Choroid plexus epithelial cell (primary cell): Measurements from ENCODE around the gene GMDS.

ENCODE experiments used
- DNase-seq: peaks from one replicate; pipeline ENCODE4 v3.0.0-alpha.2; 2010; ENCODE audit warnings: low read depth
- H3K4me3 ChIP-seq: 2 replicates; pipeline ENCODE4 v1.5.1; 2011; ENCODE audit warnings: low read depth, mild to moderate bottlenecking, control low read depth, low read length, moderate library complexity
- TF ChIP-seq, protein P1 (sequence below): conservative IDR thresholded peaks from 2 replicates; pipeline ENCODE4 v1.5.1; 2011; ENCODE audit warnings: low read depth, mild to moderate bottlenecking, control low read depth, inconsistent platforms, low read length, moderate library complexity

Gene GMDS

DNA sequence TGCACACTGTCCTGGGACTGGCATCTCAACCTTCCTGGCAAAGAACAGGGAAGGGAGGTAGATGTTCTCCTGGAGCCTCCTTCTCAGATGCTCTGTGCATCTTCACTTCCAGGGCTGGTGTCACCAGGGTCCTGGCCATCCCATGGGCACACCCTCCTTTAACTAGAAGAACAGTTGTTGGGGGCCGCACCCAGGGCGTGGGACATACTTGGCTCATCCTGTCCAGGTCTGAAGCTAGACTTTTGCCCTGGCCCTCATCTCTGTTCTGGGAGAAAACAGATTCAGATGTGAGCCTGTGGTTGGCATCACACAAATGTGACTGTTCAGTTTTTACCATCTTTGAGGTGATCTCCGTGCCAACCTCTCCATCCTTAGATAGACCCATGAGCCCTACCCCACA, 594.0 kb downstream of the GMDS start:
- TF ChIP-seq, protein P1, sequence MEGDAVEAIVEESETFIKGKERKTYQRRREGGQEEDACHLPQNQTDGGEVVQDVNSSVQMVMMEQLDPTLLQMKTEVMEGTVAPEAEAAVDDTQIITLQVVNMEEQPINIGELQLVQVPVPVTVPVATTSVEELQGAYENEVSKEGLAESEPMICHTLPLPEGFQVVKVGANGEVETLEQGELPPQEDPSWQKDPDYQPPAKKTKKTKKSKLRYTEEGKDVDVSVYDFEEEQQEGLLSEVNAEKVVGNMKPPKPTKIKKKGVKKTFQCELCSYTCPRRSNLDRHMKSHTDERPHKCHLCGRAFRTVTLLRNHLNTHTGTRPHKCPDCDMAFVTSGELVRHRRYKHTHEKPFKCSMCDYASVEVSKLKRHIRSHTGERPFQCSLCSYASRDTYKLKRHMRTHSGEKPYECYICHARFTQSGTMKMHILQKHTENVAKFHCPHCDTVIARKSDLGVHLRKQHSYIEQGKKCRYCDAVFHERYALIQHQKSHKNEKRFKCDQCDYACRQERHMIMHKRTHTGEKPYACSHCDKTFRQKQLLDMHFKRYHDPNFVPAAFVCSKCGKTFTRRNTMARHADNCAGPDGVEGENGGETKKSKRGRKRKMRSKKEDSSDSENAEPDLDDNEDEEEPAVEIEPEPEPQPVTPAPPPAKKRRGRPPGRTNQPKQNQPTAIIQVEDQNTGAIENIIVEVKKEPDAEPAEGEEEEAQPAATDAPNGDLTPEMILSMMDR: no peak
- no peak overlapping the region for H3K4me3 ChIP-seq
- DNase-seq: no peak

DNA sequence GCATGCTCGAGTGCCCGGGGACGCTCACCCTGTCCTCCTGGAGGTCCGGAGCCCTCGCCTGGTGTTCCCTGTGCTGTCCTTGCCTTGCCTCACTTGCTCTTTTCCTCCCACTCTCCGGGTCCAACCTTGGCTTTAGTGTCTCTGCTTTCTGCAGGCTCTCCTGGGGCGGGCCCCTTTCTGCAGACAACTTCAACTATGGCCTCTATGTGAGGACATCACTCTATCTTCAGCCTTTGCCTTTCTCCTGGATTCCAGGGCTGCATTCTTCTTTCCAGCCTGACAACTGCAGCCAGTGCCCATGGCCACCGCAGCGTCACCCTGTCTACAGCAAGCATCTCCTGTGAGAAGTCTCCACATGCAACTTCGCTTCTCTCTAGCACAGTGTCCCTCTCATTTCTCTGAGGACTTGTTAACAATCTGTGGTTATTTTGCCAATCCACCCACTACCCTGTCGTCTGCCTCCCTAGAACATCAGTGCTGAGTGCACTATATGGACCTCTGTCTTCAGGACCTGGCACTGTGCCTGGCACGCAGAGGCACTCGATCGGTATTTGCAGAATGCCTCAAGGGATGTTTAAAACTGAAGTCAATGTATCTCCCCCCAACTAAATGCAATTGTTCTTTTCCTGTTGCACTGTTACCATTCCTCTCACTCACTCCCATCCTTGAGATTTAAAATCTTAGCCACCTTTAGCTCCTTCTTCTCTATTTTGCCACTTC, 599.8 kb downstream of the GMDS start:
- TF ChIP-seq, protein P1: no peak
- H3K4me3 ChIP-seq: no peak overlapping the region
- DNase-seq: no peak

DNA sequence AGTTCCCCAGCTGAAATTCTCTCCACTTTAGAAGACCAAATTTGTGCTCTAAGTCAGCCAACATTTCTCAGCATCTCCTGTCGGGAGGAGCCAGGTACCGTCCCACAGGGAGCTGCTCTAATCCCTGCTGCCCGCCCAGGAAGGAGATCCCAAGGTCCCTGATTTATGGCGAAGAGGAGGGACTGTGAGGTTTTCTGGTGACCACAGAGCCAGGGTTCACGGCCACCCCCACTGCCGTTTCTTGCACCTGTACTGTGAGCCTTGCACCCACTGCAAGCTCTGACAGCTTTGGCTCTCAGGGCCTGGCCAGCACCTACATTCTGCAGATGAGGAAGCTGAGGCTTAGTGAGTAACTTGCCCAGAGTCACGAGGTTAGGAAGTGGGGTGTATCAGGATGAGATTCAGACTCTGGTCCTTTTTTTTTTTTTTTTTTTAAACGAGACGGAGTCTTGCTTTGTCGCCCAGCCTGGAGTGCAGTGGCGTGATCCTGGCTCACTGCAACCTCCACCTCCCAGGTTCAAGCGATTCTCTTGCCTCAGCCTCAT, 600.8 kb downstream of the GMDS start:
- DNase-seq: no peak
- TF ChIP-seq, protein P1: no peak
- H3K4me3 ChIP-seq: no peak overlapping the region

DNA sequence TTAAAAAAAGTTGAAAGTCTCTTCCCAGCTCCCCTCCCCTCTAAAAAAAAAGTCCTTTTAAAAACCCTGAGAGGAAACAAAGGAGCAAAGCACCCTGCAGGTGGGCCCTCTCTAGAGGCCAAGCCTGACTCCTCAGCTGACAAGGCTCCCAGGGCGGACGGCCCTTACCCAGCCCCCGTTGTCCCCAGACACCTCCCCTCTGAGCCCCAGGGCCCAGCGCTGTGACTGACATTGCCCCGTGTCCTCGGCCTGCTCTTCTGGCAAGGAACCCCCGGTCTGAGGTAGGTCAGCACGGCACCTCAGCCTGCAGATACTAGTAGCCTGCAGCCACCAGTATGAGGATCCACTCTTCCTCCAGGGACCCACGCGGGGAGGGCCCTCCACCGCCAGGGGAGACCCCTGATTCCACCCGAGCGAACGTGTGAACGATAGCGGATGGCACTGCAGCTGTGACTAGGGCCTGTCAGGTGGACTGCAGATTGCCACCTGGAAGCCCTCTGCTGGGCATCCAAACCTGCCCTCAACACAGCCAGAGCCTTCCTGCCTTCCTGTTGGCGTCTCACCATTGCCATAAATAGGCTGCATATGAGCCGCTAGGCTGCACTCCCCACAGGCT, 601.5 kb downstream of the GMDS start:
- no peak for DNase-seq
- H3K4me3 ChIP-seq: no peak overlapping the region
- TF ChIP-seq, protein P1: no peak

DNA sequence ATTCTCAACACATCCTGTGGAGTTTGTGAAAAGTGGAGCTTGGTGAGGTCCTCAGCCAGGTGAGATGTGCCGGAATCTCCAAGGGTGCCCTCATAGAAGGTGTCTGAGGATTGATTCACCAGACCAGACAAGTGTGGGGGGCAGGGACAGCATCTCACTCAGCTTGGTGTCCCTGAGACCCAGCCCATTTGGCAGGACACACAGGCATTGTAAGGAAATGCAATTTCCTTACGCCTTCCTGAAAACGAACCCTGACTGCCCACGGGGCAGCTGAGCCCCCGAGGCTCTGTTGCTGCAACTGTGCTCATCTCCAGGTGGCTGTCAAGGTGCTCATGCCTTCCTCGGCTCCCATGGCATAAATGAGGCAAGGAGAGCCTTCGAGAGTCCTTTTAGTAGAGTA, 602.3 kb downstream of the GMDS start:
- TF ChIP-seq, protein P1: no peak
- DNase-seq: no peak
- H3K4me3 ChIP-seq: no peak overlapping the region

DNA sequence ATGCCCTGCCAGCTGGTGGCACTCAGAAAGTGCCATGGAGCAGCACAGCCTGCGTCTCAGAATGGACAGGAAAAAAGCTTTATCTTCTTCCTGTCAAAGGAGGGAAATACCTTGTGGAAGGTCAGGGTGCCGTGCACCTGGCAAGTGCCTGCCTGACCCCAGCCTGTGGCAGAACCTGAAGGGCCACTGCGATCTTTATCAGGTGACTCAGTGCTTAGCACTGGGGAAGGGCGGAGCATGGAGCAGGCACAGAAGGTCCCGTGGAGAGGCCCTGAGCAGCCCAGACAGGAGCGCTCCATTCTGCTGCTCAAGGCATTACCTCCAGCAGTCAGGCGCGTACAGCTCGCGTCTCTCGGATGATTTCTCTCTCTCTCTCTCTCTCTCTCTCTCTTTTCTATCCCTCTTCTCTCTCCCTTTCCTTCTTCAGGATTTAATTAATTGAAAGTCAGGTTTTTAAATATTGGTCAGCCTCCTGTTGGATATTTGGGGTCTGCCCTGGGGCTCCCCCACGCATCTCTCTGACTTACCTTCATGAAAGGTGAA, 604.0 kb downstream of the GMDS start:
- no peak for DNase-seq
- TF ChIP-seq, protein P1: no peak

More for the DNA sequence above, 604.0 kb downstream of the GMDS start:
- H3K4me3 ChIP-seq: no peak overlapping the region
